GM13977 (cell line): Measurements from ENCODE around the gene WFS1.

Experiments
- DNase-seq: peaks from one replicate; pipeline ENCODE4 v3.0.0; 2012; ENCODE audit warnings: low spot score
- in situ Hi-C: fragments of 300-500 bp; cut with MboI; formaldehyde crosslinking; loops from one replicate; pipeline ENCODE4 v1.12.0; 2022; ENCODE audit warnings: low sequenced_read_pairs, low pct_unique_long_range_greater_than_20kb, mixed read lengths, inconsistent platforms; ENCODE audit not compliant: unreplicated experiment
- TF ChIP-seq, protein P1 (sequence below): IDR thresholded peaks from 2 replicates; pipeline ENCODE4 v1.5.1; 2012; ENCODE audit warnings: mild to moderate bottlenecking, control low read depth; ENCODE audit not compliant: insufficient read depth; ENCODE audit errors: extremely low read depth, missing control alignments

The WFS1 gene, protein sequence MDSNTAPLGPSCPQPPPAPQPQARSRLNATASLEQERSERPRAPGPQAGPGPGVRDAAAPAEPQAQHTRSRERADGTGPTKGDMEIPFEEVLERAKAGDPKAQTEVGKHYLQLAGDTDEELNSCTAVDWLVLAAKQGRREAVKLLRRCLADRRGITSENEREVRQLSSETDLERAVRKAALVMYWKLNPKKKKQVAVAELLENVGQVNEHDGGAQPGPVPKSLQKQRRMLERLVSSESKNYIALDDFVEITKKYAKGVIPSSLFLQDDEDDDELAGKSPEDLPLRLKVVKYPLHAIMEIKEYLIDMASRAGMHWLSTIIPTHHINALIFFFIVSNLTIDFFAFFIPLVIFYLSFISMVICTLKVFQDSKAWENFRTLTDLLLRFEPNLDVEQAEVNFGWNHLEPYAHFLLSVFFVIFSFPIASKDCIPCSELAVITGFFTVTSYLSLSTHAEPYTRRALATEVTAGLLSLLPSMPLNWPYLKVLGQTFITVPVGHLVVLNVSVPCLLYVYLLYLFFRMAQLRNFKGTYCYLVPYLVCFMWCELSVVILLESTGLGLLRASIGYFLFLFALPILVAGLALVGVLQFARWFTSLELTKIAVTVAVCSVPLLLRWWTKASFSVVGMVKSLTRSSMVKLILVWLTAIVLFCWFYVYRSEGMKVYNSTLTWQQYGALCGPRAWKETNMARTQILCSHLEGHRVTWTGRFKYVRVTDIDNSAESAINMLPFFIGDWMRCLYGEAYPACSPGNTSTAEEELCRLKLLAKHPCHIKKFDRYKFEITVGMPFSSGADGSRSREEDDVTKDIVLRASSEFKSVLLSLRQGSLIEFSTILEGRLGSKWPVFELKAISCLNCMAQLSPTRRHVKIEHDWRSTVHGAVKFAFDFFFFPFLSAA

DNA sequence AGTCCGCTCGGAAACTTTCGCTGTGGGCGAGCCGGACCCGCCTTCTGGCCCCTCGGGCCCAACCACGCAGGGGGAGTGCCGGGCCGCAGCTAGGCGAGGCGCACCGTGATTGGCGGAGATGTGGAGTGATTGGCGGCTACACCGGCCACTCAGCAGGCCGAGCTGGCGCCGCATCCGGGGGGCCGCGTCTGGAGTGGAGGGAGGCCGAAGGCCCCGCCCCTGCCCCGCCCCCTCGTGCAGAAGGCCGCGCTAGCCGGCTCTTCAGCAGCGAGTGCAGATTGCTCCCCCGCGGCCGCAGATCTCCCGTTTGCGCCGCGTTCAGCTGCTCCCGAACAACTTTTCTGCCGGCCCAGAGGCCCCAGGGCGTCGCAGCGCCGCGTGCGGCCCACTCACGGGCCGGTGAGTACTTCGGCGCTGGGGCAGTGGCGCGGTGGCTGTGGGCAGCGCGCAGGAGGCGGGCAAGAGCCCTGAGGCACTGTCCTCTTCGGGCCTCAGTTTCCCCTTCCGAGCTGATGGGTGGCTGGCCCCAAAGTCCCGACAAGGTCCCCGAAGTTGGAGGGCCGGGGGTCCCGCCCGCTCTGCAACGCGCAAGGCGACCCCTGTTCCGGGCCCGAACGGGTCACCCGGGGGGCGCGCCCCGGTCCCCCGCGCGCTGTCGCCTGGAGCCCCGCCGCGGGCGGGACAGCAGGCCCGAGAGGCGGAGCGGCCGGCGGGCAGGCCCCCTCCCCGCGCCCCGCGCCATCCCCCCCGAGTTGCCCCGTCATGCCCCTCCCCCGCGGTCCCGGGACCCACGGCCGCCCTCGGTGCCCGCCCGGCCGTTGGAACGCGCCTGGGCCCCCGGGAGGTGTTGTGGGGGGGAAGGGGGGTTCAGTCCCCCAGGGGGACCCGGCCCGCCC, at the start of gene WFS1:
WFS1 (plus strand) TSS at position 235 of the 896 bp plus-strand sequence. CDS start 7,606 bp downstream, outside the sequence.
- in situ Hi-C loops = no loop called here
- peak; percentile 100 for DNase-seq
- TF ChIP-seq, protein P1, sequence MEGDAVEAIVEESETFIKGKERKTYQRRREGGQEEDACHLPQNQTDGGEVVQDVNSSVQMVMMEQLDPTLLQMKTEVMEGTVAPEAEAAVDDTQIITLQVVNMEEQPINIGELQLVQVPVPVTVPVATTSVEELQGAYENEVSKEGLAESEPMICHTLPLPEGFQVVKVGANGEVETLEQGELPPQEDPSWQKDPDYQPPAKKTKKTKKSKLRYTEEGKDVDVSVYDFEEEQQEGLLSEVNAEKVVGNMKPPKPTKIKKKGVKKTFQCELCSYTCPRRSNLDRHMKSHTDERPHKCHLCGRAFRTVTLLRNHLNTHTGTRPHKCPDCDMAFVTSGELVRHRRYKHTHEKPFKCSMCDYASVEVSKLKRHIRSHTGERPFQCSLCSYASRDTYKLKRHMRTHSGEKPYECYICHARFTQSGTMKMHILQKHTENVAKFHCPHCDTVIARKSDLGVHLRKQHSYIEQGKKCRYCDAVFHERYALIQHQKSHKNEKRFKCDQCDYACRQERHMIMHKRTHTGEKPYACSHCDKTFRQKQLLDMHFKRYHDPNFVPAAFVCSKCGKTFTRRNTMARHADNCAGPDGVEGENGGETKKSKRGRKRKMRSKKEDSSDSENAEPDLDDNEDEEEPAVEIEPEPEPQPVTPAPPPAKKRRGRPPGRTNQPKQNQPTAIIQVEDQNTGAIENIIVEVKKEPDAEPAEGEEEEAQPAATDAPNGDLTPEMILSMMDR = no peak

DNA sequence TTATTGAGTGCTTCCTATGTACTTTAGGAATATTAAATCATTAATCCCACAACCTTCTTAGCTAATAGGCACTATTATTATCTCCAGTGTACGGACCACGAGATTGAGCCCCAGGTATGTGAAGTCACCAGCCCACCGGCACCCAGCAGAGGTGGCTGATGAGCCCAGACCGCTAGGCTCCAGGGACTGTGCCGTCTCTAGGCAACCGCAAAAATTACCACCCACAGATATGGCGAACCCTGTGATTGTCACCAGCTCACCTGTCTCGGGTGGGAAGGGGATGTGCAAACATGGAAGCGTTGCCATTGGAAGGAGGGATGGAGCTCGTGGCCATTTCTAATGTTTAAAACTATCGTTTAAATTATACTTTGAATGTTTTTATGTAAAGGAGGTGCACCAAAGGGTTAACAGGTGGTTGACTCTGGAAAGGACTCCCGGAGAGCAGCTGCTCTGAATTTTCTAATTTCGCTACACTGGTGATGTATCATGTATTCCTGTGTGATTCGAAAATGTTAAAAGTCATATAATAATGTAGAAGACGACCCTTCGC, 48.3 kb upstream of the WFS1 start:
- no peak for DNase-seq
- in situ Hi-C loops = no loop called here
- TF ChIP-seq, protein P1 = no peak

DNA sequence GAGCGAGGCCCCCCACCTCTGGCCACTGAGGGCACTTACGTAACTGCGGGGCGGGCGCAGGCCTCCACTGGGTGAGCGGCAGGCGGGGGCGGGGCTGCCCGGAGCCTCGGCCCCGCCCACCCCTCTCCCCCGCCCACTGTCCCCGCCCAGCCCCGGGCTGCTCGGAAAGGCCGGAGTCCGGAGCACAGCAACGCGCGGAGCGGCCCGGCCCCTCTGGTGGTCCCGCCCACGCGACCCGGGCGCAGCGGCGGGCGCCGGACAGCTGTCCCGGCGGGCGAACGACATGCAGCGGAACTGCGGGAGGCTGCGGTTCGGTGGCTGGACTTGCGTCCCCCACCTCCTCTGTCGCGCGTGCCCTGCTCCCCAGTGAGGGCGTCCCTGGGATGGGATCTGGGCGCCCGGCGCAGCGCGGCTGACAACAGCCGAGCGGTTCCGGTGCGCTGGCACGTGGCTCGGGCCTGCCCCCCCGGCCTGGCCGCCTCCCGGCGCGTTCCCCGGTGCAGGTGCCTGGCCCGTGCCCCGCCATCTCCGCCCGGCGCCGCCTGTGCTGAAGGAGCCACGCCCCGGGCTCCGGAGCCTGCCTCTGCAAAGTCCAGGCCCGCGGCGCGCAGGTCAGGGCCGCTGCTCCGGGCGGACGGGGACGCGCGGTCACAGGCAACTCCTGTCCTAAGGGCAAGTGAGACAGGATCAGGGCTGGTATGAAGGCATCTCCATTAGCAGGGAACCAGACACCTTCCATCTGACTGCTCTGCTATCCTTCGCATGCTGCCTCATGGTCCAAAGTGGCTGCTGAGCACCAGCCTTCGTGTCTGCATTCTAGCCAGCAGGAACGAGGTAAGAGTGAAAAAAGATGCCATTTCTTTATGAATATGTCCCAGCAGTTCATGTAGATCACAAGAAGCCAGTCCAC, 47.5 kb upstream of the WFS1 start:
- no peak for DNase-seq
- TF ChIP-seq, protein P1 = no peak
- in situ Hi-C loops = no loop called here

DNA sequence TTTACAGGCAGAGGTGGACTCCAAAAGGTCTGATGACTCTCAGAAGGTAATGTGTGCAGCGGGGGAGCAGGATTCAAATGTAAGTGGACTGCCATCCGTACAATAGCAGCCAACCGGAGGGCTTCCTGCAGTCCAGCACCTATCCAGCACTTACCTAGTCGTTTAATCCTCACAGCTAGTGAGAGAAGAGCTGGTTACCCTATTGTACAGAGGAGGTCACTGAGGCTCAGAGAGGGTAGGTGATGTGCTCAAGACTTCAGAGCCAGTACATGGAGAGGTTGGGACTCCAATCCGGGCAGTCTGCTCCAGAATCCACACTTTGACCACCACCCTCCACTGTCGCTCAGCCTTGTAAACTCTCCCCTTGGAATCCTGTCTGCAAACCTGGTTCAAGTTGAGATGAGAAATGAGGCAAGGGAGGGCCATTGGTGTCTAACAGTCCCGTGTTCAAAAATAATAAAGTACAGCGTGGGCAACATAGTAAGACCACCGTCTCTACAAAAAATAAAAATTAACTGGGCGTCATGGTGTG, 46.8 kb upstream of the WFS1 start:
- in situ Hi-C loops = no loop called here
- TF ChIP-seq, protein P1 = no peak
- DNase-seq = no peak

DNA sequence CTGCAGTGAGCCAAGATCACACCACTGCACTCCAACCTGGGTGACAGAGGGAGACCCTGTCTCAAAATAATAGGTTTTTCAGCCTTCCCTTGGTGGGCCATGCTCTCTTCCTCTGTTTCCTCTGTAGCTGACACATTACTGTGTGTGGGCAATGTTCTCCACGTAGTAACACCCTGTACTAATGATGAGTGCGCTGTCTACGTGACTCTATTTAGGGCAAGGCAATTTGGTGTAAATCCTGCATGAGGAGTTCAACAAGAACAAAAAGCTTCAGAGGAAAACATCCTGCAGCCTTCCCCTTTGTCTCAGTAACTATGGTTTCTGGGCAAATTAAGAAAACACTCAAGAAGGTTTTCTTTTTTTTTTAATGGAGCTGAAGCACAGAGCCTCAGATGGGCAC, 44.9 kb upstream of the WFS1 start:
- in situ Hi-C loops = no loop called here
- TF ChIP-seq, protein P1 = no peak
- no peak for DNase-seq
